ENCODE data around the gene SP8. TPM values are rescaled to one million over a fixed set of nuclear protein-coding genes. Genes with fewer than 3 reads are reported as not detected.
"Not testable (repeated sequence)": the region's sequence is repeated elsewhere in the genome, so short reads cannot be mapped to it uniquely, and the experiment has no call there.

Gene SP8
- polyA plus RNA-seq (2011; rRNA removed) (not detected in 2 replicates), polyA minus RNA-seq (2011; rRNA and poly(A)+ RNA removed) (not detected in 2 replicates)

DNA sequence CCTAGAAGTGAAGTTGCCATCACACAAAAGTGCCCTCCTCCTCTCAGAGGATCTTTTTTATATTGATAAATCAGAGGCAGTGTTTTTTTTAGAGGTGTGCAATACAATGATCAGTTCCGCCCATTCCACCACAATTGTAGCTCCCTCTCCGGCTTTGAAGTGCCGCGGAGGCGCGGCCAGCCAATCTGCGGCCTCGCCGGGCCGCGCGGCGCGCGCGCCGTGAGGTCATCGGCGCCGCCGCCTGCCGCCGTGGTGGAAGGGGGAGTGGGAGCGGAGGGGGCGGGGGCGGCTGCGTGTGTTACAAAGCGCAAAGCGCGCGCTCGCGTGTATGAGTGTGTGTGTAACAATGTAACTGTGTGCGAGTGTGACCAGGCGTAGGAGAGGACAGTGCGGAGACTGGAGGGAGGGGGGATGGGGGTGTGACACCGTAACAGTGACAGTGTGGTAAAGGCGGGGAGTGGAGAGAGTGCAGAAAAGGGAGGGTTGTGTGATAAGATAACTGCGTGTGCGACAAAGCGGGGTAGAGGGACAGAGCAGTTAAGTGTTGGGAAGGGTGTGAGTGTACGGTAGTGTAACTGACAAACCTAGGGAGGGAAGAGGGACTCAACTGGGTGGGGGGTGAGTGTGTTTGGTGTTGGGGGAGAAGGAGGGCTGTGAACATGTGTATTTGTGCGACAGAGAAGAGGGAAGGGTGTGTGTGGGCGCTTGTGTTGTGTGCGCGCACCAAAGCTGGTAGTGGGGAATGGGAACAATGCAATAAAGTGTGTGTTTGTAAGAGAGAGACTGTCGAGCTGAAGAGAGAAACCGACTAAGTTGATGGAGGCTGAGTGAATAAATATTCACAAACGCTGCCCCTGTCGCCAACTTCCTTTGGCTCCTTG lies at the start of gene SP8:
Gene SP8 (minus strand): TSS at position 108 of the 881 bp plus-strand sequence. CDS start 88 bp downstream, at position 20.
- Histone ChIP-seq H3K9me3 (ENCODE audit: control insufficient read depth, insufficient read depth, low read length) (peaks cover 13% of the 10 kb centered on the region; the same call in 1 of the 2 replicates), H3K27me3 (ENCODE audit: control insufficient read depth, insufficient read depth, low read length) (peaks cover 73% of the 10 kb centered on the region), H3K4me3 (ENCODE audit: low read depth, low read length) (peak within 1 kb of the TSS; percentile 55), H3K27ac (ENCODE audit: low read depth, low read length) (no peak within 1 kb of the TSS)
- ChIA-PET CTCF (no interaction called here), POLR2A (interaction anchor here (0.5 kb wide), 1 partner anchor 640 kb away, joined by 6 read pairs; no protein-coding TSS in a partner anchor)
- TF ChIP-seq, protein P1, sequence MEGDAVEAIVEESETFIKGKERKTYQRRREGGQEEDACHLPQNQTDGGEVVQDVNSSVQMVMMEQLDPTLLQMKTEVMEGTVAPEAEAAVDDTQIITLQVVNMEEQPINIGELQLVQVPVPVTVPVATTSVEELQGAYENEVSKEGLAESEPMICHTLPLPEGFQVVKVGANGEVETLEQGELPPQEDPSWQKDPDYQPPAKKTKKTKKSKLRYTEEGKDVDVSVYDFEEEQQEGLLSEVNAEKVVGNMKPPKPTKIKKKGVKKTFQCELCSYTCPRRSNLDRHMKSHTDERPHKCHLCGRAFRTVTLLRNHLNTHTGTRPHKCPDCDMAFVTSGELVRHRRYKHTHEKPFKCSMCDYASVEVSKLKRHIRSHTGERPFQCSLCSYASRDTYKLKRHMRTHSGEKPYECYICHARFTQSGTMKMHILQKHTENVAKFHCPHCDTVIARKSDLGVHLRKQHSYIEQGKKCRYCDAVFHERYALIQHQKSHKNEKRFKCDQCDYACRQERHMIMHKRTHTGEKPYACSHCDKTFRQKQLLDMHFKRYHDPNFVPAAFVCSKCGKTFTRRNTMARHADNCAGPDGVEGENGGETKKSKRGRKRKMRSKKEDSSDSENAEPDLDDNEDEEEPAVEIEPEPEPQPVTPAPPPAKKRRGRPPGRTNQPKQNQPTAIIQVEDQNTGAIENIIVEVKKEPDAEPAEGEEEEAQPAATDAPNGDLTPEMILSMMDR (IDR thresholded peaks at IDR 0.05; ENCODE audit: low read depth, low read length), result no peak
- DNase-seq (ENCODE audit: low read depth, low spot score), result no peak

DNA sequence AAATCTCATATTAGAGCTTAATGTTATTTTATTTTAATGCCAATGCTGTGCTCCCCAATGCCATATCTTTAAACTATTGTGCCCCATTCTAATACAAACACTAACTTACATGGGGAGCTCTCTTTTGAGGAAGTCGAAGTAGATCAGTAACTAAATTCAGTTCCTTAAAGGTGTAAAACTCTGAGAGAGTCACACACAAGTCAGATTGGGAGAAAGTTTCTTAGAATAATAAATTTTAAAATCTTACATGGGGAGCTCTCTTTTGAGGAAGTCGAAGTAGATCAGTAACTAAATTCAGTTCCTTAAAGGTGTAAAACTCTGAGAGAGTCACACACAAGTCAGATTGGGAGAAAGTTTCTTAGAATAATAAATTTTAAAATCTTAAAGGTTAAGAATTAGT lies 49.7 kb upstream of the SP8 start:
- DNase-seq (ENCODE audit: low read depth, low spot score); POLR2A ChIA-PET; CTCF ChIA-PET; H3K27me3 ChIP-seq (ENCODE audit: control insufficient read depth, insufficient read depth, low read length); H3K27ac ChIP-seq (ENCODE audit: low read depth, low read length); H3K4me3 ChIP-seq (ENCODE audit: low read depth, low read length): not testable (repeated sequence)
- peaks cover 26% of the 10 kb centered on the region for H3K9me3 ChIP-seq (ENCODE audit: control insufficient read depth, insufficient read depth, low read length)

DNA sequence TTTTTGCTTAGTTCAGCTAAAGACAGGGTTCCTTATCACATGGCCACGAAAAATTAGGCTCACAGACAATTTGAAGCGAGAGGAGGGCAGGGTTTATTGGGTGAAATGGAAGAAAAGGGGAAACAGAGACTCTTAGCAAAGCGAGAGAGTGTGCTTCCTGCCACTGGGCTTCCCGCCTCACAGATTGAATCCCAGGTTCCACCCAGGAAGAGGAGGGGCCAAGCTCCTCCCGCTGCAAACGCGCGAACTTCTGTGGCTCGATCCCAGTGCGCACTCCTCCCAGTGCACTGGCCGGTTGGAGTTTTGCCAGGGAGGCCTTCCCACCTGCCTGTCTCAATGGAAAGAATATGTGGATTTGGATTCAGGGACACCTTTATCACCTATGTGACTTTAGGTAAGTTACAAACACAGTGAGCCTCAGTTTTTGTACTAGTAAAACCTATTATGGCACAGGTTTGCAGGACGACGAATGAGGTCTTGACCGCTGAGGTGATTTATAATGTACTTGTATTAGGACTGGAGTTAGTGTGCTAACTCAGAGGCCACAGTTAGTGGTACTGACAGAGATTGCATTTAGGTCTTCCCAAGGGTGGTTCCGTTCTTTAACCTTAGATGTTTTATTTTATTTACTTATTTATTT lies 48.5 kb upstream of the SP8 start:
- ChIA-PET POLR2A (no interaction called here), CTCF (no interaction called here)

DNA sequence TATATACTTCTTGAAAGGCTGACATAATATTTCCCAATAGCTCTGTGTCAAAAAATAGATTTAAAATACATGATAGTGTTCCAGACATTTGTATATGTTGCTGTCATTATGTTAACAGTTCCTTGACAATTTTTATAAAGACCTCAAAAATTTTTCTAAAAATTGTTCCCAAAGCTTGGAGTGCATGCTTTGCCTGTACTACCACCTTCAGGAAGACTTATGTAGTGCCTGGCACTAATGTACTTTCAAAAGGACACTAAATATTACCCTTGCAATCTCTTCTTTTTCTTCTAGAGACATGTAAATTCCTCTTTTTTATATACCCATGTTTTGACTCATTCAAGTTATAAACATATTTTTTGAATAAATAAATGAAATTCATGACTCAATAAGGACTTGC lies 48.0 kb upstream of the SP8 start:
- no peak for DNase-seq (ENCODE audit: low read depth, low spot score)
- Histone ChIP-seq H3K9me3 (ENCODE audit: control insufficient read depth, insufficient read depth, low read length) (peaks cover 32% of the 10 kb centered on the region), H3K27ac (ENCODE audit: low read depth, low read length) (no peak overlapping the region), H3K27me3 (ENCODE audit: control insufficient read depth, insufficient read depth, low read length) (no peaks in the 10 kb centered on the region), H3K4me3 (ENCODE audit: low read depth, low read length) (no peak overlapping the region)
- POLR2A ChIA-PET, result no interaction called here
- TF ChIP-seq, protein P1 (IDR thresholded peaks at IDR 0.05; ENCODE audit: low read depth, low read length), result no peak
- CTCF ChIA-PET, result no interaction called here

More for the DNA sequence above, 48.5 kb upstream of the SP8 start:
- DNase-seq (ENCODE audit: low read depth, low spot score), result no peak
- Histone ChIP-seq H3K27ac (ENCODE audit: low read depth, low read length) (no peak overlapping the region), H3K27me3 (ENCODE audit: control insufficient read depth, insufficient read depth, low read length) (no peaks in the 10 kb centered on the region), H3K4me3 (ENCODE audit: low read depth, low read length) (no peak overlapping the region), H3K9me3 (ENCODE audit: control insufficient read depth, insufficient read depth, low read length) (peaks cover 27% of the 10 kb centered on the region)
- TF ChIP-seq, protein P1 (IDR thresholded peaks at IDR 0.05; ENCODE audit: low read depth, low read length), result no peak

DNA sequence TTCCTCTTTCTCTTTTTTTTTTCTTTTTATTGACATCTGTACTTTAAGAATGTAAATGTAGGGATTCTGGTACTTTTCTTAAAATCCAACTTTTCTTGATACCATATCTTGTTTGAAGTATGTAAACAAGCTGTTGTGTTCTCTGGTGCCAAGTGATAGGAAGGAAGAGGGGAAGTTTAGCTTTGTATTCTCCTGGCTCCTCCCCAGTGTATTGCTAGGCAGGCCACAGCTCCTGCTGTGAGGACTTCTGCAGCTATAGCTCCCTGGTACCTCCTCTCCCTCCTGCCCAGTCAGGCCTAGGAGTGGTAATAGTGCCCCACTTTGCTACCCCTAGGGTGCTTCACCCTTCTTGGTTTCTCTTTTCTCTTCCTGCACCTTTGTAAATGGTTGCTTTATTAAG lies 45.3 kb upstream of the SP8 start:
- DNase-seq (ENCODE audit: low read depth, low spot score), result no peak
- TF ChIP-seq, protein P1 (IDR thresholded peaks at IDR 0.05; ENCODE audit: low read depth, low read length), result no peak
- ChIA-PET POLR2A (no interaction called here), CTCF (no interaction called here)
- no peak overlapping the region for H3K27ac ChIP-seq (ENCODE audit: low read depth, low read length)
- H3K4me3 ChIP-seq (ENCODE audit: low read depth, low read length), result no peak overlapping the region
- H3K9me3 ChIP-seq (ENCODE audit: control insufficient read depth, insufficient read depth, low read length), result peaks cover 33% of the 10 kb centered on the region
- H3K27me3 ChIP-seq (ENCODE audit: control insufficient read depth, insufficient read depth, low read length), result no peaks in the 10 kb centered on the region

Measured in AG04450 (cell line).